ENCODE results near the gene POLL. TPM values are rescaled to one million over a fixed set of nuclear protein-coding genes. Genes with fewer than 3 reads are reported as not detected.

Gene POLL
- total RNA-seq, 4 donors from 2014 or later: 23.9 to 89.8 (median 29.8) TPM

DNA sequence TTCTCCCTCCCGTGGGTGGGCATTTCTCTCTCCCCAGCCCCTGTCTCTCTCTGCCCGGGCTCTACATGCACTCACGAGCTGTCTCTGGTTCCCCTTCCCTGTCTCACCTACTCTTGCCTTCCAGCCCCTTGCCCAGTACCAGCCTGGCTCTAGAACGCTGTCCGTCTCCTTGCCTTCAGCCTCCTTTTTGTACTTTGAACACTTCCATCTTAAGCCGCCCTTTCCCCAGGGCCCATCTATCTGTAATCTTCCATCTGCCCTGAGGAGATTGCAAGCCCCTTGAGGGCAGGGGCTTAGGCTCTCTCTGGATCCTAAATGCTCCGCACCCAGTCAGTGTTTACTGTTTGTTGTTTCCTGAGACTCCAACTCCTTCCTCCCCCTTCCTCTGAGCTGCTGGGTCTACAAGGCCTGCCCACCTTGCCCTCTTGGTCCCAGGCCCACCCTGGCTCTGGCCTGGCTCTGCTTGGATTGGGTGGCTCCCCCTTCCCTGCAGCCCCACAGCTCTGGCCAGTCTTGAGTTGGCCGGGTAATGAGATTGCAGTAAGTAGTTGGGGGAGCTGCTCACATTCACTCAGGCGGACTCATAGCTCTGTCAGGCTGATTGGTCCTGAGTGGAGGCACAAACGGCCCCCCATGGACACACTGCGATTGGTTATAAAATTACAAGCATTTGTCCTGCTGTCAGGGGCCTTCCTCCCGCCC, 28.3 kb downstream of the POLL start:
- H3K27ac ChIP-seq: no peak overlapping the region

DNA sequence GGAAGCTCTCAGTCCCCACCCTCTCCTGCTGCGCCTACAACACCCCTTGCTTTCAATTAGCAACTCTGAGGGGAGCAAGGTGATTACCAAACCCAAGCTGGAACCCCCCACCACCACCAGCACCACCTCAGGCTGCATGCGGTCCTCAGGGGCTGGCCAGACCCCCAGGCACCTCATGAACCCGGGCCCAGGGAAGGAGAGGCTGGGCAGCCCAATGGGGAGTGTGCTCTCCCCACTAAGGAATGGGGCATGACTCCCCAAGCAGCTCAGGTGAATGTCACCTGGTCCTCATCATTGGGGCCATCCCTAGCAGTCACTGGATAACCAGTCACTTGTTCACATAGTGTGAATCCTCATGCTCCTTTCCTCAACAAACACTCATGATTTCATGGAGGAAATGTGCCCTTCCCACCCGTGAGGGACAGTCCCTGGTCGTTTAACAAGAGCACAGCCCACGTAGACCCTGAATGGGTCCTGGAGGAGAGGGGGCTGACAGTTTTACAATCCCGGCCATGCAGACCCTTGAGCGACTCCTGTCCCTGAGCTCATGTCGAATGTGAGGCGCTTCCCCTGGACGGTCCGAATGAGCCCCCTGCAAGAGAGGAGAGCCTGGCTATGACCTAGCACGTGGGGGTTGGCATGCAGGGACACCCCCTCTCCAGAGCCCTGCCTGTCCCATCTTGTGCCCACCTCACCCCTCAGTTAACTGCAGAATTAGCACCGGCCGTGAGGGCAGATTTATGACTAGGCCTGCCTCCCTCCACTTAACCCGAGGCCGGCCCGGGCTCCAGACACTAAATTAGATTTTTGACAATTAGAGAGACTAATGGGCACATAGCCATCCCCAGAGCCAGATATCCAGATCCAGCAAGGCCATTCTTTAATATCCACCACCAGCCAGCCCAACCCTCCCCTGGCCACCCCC, 29.1 kb downstream of the POLL start:
- in situ Hi-C loops (cut with MboI; ENCODE audit: low pct_ligation_motif_present in 1 of 4, low pct_unique_long_range_greater_than_20kb in 1 of 4, low sequenced_read_pairs in 3 of 4): loop anchor here (25.0 kb wide), 3 partner anchors 247 to 347 kb away; no protein-coding TSS in a partner anchor
- TF ChIP-seq POLR2A (IDR thresholded peaks at IDR 0.05) (no peak), EP300 (IDR thresholded peaks at IDR 0.05; ENCODE audit: low read depth) (no peak), CTCF (IDR thresholded peaks at IDR 0.05) (no peak), POLR2AphosphoS5 (IDR thresholded peaks at IDR 0.05) (no peak)
- 50% methylated on average over 18 of the region's 18 CpGs; no CpG with 5 or more reads in 1 of the 2 donors for WGBS, 2 donors (ENCODE audit: low coverage in 1 of 2)

More for the DNA sequence above, 28.3 kb downstream of the POLL start:
- no peak for DNase-seq
- 19 to 78% methylated on average over 3 to 11 of the region's 12 CpGs for WGBS, 2 donors (ENCODE audit: low coverage in 1 of 2)
- intact Hi-C loops (cut with DNase I; ENCODE audit: low total_unique reads): no loop called here
- Histone ChIP-seq H3K36me3 (no peaks in the 10 kb centered on the region), H3K4me1 (no peaks in the 10 kb centered on the region), H3K4me3 (no peak overlapping the region), H3K9me3 (no peaks in the 10 kb centered on the region), H3K27me3 (peaks cover 22% of the 10 kb centered on the region)
- TF ChIP-seq POLR2A (IDR thresholded peaks at IDR 0.05) (no peak), POLR2AphosphoS5 (IDR thresholded peaks at IDR 0.05) (no peak), EP300 (IDR thresholded peaks at IDR 0.05; ENCODE audit: low read depth) (no peak), CTCF (IDR thresholded peaks at IDR 0.05) (no peak)
- in situ Hi-C loops (cut with MboI; ENCODE audit: low pct_ligation_motif_present in 1 of 4, low pct_unique_long_range_greater_than_20kb in 1 of 4, low sequenced_read_pairs in 3 of 4): loop anchor here (10.0 to 25.0 kb wide), 4 partner anchors 247 to 347 kb away; no protein-coding TSS in a partner anchor

DNA sequence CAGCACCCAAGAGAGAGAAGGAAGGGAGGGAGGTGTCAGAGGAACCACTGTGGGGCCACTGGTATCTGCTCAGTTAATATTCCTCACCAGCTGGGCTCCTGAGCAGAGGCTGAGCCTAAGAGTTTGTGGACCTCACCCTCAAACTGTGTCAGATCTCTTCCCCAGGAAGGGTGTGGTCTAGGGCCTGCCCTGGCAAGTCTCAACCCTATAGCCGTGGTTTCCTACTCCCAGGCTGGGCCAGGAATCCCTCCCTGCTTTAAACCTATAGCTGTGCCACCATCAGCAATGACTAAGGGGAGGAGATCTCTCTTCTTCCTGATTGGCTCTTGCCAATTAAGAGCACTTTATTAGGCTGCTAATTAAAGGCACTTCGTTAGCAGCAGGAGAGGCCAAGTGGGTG, 29.9 kb downstream of the POLL start:
- in situ Hi-C loops (cut with MboI; ENCODE audit: low pct_ligation_motif_present in 1 of 4, low pct_unique_long_range_greater_than_20kb in 1 of 4, low sequenced_read_pairs in 3 of 4): loop anchor here (25.0 kb wide), 3 partner anchors 246 to 346 kb away; no protein-coding TSS in a partner anchor
- WGBS, 2 donors (ENCODE audit: low coverage in 1 of 2): 43 to 66% methylated on average over 2 of the region's 2 CpGs
- no peak for TF ChIP-seq POLR2AphosphoS5 (IDR thresholded peaks at IDR 0.05)
- TF ChIP-seq EP300 (IDR thresholded peaks at IDR 0.05; ENCODE audit: low read depth): no peak
- no peak for TF ChIP-seq CTCF (IDR thresholded peaks at IDR 0.05)
- no peak for TF ChIP-seq POLR2A (IDR thresholded peaks at IDR 0.05)
- intact Hi-C loops (cut with DNase I; ENCODE audit: low total_unique reads): no loop called here
- Histone ChIP-seq H3K4me3 (no peak overlapping the region), H3K36me3 (peaks cover 0 to 3% (median 0%) of the 10 kb centered on the region in 4 donors), H3K9me3 (no peaks in the 10 kb centered on the region), H3K27ac (no peak overlapping the region), H3K27me3 (peaks cover 9% of the 10 kb centered on the region), H3K4me1 (no peaks in the 10 kb centered on the region)
- no peak for DNase-seq

More for the DNA sequence above, 29.1 kb downstream of the POLL start:
- Histone ChIP-seq H3K27ac (no peak overlapping the region), H3K9me3 (no peaks in the 10 kb centered on the region), H3K4me3 (no peak overlapping the region), H3K4me1 (no peaks in the 10 kb centered on the region), H3K27me3 (peaks cover 16% of the 10 kb centered on the region), H3K36me3 (no peaks in the 10 kb centered on the region)
- intact Hi-C loops (cut with DNase I; ENCODE audit: low total_unique reads): no loop called here
- no peak for DNase-seq

DNA sequence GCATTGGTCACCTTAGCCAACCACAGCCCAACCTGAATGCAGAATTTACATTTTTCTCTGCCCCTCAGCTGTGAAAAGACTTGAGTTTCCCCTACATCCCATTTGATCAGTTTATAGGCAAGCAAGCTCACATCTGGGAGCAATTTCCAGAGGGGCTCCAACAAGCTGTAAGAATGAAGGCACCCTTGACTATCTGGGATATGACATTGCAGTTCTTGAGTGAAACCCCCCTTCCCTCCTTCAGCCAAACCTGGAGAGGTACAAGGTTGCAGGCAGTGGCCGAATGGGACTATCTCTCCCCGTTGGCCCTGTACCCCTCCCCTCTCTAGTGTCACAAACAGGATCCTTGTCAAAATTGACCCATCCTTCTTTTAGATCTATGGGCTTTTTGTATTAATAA, 30.5 kb downstream of the POLL start:
- H3K27me3 ChIP-seq: peaks cover 8% of the 10 kb centered on the region
- peaks cover 0 to 5% (median 0%) of the 10 kb centered on the region in 4 donors for H3K36me3 ChIP-seq
- in situ Hi-C loops (cut with MboI; ENCODE audit: low pct_ligation_motif_present in 1 of 4, low pct_unique_long_range_greater_than_20kb in 1 of 4, low sequenced_read_pairs in 3 of 4): loop anchor here (25.0 kb wide), 3 partner anchors 245 to 345 kb away; no protein-coding TSS in a partner anchor
- TF ChIP-seq POLR2A (IDR thresholded peaks at IDR 0.05): no peak
- no peak for TF ChIP-seq CTCF (IDR thresholded peaks at IDR 0.05)
- no peak for TF ChIP-seq EP300 (IDR thresholded peaks at IDR 0.05; ENCODE audit: low read depth)
- no peak for TF ChIP-seq POLR2AphosphoS5 (IDR thresholded peaks at IDR 0.05)
- intact Hi-C loops (cut with DNase I; ENCODE audit: low total_unique reads): no loop called here
- H3K27ac ChIP-seq: no peak overlapping the region
- H3K4me3 ChIP-seq: no peak overlapping the region
- no peaks in the 10 kb centered on the region for H3K4me1 ChIP-seq
- no peak for DNase-seq
- no peaks in the 10 kb centered on the region for H3K9me3 ChIP-seq
- 59 to 72% methylated on average over 2 of the region's 2 CpGs for WGBS, 2 donors (ENCODE audit: low coverage in 1 of 2)

Data from transverse colon (tissue), 4 donors.